MM.1S (cell line): ENCODE measurements around the gene CPPED1.

Source experiments
- DNase-seq: peaks from one replicate; pipeline ENCODE4 v3.0.0-alpha.2; 2015
- H2AFZ ChIP-seq: fragments of 300-600 bp; sonication (generic); 2 replicates; pipeline ENCODE4 v1.6.0; 2016; ENCODE audit warnings: antibody characterized with exemption, low read length
- H3F3A ChIP-seq: fragments of 300-600 bp; sonication (generic); 2 replicates; pipeline ENCODE4 v1.6.1; 2016; ENCODE audit warnings: mild to moderate bottlenecking, antibody characterized with exemption, low read length, moderate library complexity, mixed read lengths; ENCODE audit not compliant: insufficient read depth
- H3K27ac ChIP-seq: fragments of 300-600 bp; sonication (generic); 2 replicates; pipeline ENCODE4 v1.5.1; 2016; ENCODE audit warnings: mild to moderate bottlenecking, low read length
- H3K27me3 ChIP-seq: fragments of 300-600 bp; sonication (generic); replicated peaks from 2 replicates; pipeline ENCODE4 v1.6.0; 2016; ENCODE audit warnings: low read length; ENCODE audit not compliant: insufficient read depth
- H3K36me3 ChIP-seq: fragments of 300-600 bp; sonication (generic); replicated peaks from 2 replicates; pipeline ENCODE4 v1.6.1; 2016; ENCODE audit warnings: mild to moderate bottlenecking, low read length, mixed read lengths; ENCODE audit not compliant: insufficient read depth
- H3K4me1 ChIP-seq: fragments of 300-600 bp; sonication (generic); 2 replicates; pipeline ENCODE4 v1.6.1; 2016; ENCODE audit warnings: low read length, mixed read lengths
- H3K4me2 ChIP-seq: fragments of 300-600 bp; sonication (generic); 2 replicates; pipeline ENCODE4 v1.6.0; 2016; ENCODE audit warnings: low read depth, low read length
- H3K4me3 ChIP-seq: fragments of 300-600 bp; sonication (generic); 2 replicates; pipeline ENCODE4 v1.5.1; 2016; ENCODE audit warnings: low read length, mixed read lengths
- H3K79me2 ChIP-seq: fragments of 300-600 bp; sonication (generic); 2 replicates; pipeline ENCODE4 v1.6.1; 2016; ENCODE audit warnings: mixed run types, low read length, mixed read lengths
- H3K9ac ChIP-seq: fragments of 300-600 bp; sonication (generic); 2 replicates; pipeline ENCODE4 v1.6.1; 2016; ENCODE audit warnings: low read length, mixed read lengths
- H3K9me2 ChIP-seq: fragments of 300-600 bp; sonication (generic); replicated peaks from 2 replicates; pipeline ENCODE4 v1.6.1; 2016; ENCODE audit warnings: mild to moderate bottlenecking, low read length, mixed read lengths; ENCODE audit not compliant: insufficient read depth
- H3K9me3 ChIP-seq: fragments of 300-600 bp; sonication (generic); replicated peaks from 2 replicates; pipeline ENCODE4 v1.6.1; 2016; ENCODE audit warnings: mild to moderate bottlenecking, low read length, mixed read lengths; ENCODE audit not compliant: insufficient read depth
- H4K20me1 ChIP-seq: fragments of 300-600 bp; sonication (generic); 2 replicates; pipeline ENCODE4 v1.6.1; 2016; ENCODE audit warnings: mild to moderate bottlenecking, low read length, moderate library complexity, mixed read lengths; ENCODE audit not compliant: insufficient read depth
- EZH2 ChIP-seq: fragments of 300-600 bp; sonication (generic); optimal IDR thresholded peaks from 2 replicates; pipeline ENCODE3; 2017; ENCODE audit warnings: low read depth, mild to moderate bottlenecking, antibody characterized with exemption, low read length, mixed read lengths
- EZH2phosphoT487 ChIP-seq: fragments of 300-600 bp; sonication (generic); IDR thresholded peaks from 2 replicates; pipeline ENCODE4 v1.6.1; 2018; ENCODE audit warnings: antibody characterized with exemption, low read length
- TF ChIP-seq, protein P1 (sequence below): fragments of 300-600 bp; sonication (generic); IDR thresholded peaks from 2 replicates; pipeline ENCODE4 v1.5.1; 2016; ENCODE audit warnings: antibody characterized with exemption, low read length, mixed read lengths

The CPPED1 gene

DNA sequence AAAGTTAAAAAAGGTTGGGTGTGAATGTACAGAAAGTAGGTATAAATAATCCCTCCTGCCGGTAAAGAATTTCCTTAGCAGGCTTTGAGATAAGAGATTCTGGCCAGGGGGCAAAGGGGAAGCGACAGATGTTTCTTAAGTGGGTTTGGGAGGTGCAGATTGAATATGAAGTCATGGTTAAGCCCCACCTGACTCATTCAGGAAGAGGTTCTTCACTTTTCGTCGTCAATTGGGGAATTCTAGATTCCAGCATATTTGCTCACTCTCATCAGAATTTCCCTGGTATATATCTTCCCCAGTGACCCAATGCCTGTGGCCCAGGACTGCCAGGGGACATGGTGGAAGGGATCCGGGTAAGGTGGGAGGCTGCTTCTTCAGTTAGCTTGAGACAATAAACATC is 127.8 kb downstream of the CPPED1 start:
- Histone ChIP-seq H2AFZ (no peak overlapping the region), H3K4me3 (no peak overlapping the region), H3K27me3 (no peaks in the 10 kb centered on the region), H3K4me2 (no peak overlapping the region), H3K79me2 (no peaks in the 10 kb centered on the region), H3K9ac (no peak overlapping the region), H3F3A (no peaks in the 10 kb centered on the region), H3K9me3 (no peaks in the 10 kb centered on the region), H4K20me1 (no peaks in the 10 kb centered on the region), H3K27ac (no peak overlapping the region), H3K36me3 (no peaks in the 10 kb centered on the region), H3K4me1 (no peaks in the 10 kb centered on the region), H3K9me2 (no peaks in the 10 kb centered on the region)
- TF ChIP-seq EZH2 (no peak), EZH2phosphoT487 (no peak)
- TF ChIP-seq, protein P1, sequence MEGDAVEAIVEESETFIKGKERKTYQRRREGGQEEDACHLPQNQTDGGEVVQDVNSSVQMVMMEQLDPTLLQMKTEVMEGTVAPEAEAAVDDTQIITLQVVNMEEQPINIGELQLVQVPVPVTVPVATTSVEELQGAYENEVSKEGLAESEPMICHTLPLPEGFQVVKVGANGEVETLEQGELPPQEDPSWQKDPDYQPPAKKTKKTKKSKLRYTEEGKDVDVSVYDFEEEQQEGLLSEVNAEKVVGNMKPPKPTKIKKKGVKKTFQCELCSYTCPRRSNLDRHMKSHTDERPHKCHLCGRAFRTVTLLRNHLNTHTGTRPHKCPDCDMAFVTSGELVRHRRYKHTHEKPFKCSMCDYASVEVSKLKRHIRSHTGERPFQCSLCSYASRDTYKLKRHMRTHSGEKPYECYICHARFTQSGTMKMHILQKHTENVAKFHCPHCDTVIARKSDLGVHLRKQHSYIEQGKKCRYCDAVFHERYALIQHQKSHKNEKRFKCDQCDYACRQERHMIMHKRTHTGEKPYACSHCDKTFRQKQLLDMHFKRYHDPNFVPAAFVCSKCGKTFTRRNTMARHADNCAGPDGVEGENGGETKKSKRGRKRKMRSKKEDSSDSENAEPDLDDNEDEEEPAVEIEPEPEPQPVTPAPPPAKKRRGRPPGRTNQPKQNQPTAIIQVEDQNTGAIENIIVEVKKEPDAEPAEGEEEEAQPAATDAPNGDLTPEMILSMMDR: no peak
- DNase-seq: no peak

DNA sequence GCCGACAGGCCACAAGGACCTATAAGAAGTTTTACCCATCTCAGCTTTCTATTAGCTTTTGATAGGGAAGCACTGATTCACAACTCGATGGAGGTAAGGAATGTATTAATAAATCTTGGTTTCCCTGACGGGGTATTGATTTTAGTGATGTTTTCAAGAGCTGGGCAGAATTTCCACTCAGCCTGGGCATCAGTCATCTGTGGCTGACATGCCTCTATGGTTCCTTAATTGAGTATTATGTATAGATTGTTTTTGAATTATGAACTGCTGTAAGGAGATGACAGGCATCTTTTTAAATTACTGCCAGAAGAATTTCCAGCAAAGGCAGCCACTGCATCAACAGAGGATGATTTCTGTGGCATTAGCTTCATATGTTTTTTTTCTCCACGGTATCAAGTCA is 128.6 kb downstream of the CPPED1 start:
- TF ChIP-seq EZH2phosphoT487 (no peak), EZH2 (no peak)
- TF ChIP-seq, protein P1: no peak
- no peaks in the 10 kb centered on the region for H3K27me3 ChIP-seq
- DNase-seq: no peak
- H3K27ac ChIP-seq: no peak overlapping the region
- H3K9me2 ChIP-seq: no peaks in the 10 kb centered on the region
- no peaks in the 10 kb centered on the region for H3F3A ChIP-seq
- no peak overlapping the region for H3K4me2 ChIP-seq
- H3K9ac ChIP-seq: no peak overlapping the region
- H3K36me3 ChIP-seq: no peaks in the 10 kb centered on the region
- no peak overlapping the region for H2AFZ ChIP-seq
- no peaks in the 10 kb centered on the region for H3K9me3 ChIP-seq
- H3K79me2 ChIP-seq: no peaks in the 10 kb centered on the region
- H3K4me3 ChIP-seq: no peak overlapping the region
- H3K4me1 ChIP-seq: no peaks in the 10 kb centered on the region
- H4K20me1 ChIP-seq: no peaks in the 10 kb centered on the region

DNA sequence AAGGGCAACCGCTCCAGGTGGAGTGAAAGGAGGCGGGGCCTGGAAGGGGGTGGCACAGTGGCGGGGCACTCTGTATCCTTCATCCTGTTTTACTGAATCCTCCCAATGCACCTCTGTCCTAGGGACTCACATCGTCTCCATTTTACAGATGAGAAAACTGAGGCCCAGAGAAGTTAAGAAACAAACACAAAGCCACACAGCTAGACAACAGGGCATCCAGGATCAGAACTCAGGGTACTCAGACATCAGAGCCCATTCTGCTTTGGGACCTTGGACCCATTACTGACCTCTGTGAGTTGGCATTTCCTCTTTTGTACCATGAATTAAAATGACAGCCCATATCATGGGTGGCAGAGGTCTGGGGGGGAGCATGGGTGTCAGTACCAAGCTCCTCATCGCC is 129.2 kb downstream of the CPPED1 start:
- no peaks in the 10 kb centered on the region for H3K36me3 ChIP-seq
- H2AFZ ChIP-seq: no peak overlapping the region
- H3K9me2 ChIP-seq: no peaks in the 10 kb centered on the region
- DNase-seq: no peak
- no peaks in the 10 kb centered on the region for H4K20me1 ChIP-seq
- TF ChIP-seq, protein P1: no peak
- TF ChIP-seq EZH2phosphoT487: no peak
- TF ChIP-seq EZH2: no peak
- no peaks in the 10 kb centered on the region for H3K79me2 ChIP-seq
- no peaks in the 10 kb centered on the region for H3K9me3 ChIP-seq
- H3K4me1 ChIP-seq: no peaks in the 10 kb centered on the region
- H3K27me3 ChIP-seq: no peaks in the 10 kb centered on the region
- no peak overlapping the region for H3K4me2 ChIP-seq
- H3K4me3 ChIP-seq: no peak overlapping the region
- H3F3A ChIP-seq: no peaks in the 10 kb centered on the region
- no peak overlapping the region for H3K9ac ChIP-seq
- no peak overlapping the region for H3K27ac ChIP-seq
